Fibroblast of lung (primary cell): ENCODE measurements around the gene SETX. TPM values are rescaled to one million over a fixed set of nuclear protein-coding genes. Genes with fewer than 3 reads are reported as not detected.

Experiments
- DNase-seq, 2 donors: peaks; one replicate each; pipeline versions ENCODE4 v3.0.0 to v3.0.0-alpha.2; 2010; ENCODE audit warnings: low read depth in 2 of 2
- H2AFZ ChIP-seq: 2 replicates; pipeline ENCODE4 v1.5.1; 2012; ENCODE audit warnings: low read length, control low read depth, inconsistent platforms
- H3K27ac ChIP-seq: 2 replicates; pipeline ENCODE4 v1.5.1; 2011; ENCODE audit warnings: low read length, control low read depth; ENCODE audit not compliant: insufficient read depth
- H3K27me3 ChIP-seq: 2 replicates; pipeline ENCODE4 v1.5.1; 2011; ENCODE audit warnings: mild to moderate bottlenecking, low read length; ENCODE audit not compliant: control insufficient read depth, insufficient read depth
- H3K36me3 ChIP-seq: 2 replicates; pipeline ENCODE4 v1.5.1; 2011; ENCODE audit warnings: low read length; ENCODE audit not compliant: control insufficient read depth, insufficient read depth
- H3K4me1 ChIP-seq: 2 replicates; pipeline ENCODE4 v1.5.1; 2011; ENCODE audit warnings: low read length; ENCODE audit not compliant: control insufficient read depth, insufficient read depth; ENCODE audit errors: extremely low read depth
- H3K4me2 ChIP-seq: 2 replicates; pipeline ENCODE4 v1.5.1; 2011; ENCODE audit warnings: low read length, control low read depth; ENCODE audit not compliant: insufficient read depth; ENCODE audit errors: extremely low read depth
- H3K4me3 ChIP-seq, 4 experiments: fragments of 200-600 bp in 1 of 4; sonication (generic) in 1 of 4; replicated peaks in 1 of 4; 2 replicates each; pipeline ENCODE4 v1.5.1; 2011 to 2016; ENCODE audit warnings: low read length in 4 of 4, low read depth in 3 of 4, mild to moderate bottlenecking in 3 of 4, control low read depth in 2 of 4, inconsistent platforms in 1 of 4, mixed read lengths in 1 of 4; ENCODE audit not compliant: insufficient read depth in 1 of 4; ENCODE audit errors: control extremely low read depth in 1 of 4
- H3K79me2 ChIP-seq: 2 replicates; pipeline ENCODE4 v1.5.1; 2012; ENCODE audit warnings: mild to moderate bottlenecking, low read length, inconsistent platforms; ENCODE audit not compliant: control insufficient read depth, insufficient read depth
- H3K9ac ChIP-seq: 2 replicates; pipeline ENCODE4 v1.5.1; 2011; ENCODE audit warnings: mild to moderate bottlenecking, low read length, control low read depth; ENCODE audit not compliant: insufficient read depth
- H3K9me3 ChIP-seq: 2 replicates; pipeline ENCODE4 v1.5.1; 2012; ENCODE audit warnings: low read depth, low read length; ENCODE audit not compliant: control insufficient read depth, insufficient read depth
- H4K20me1 ChIP-seq: 2 replicates; pipeline ENCODE4 v1.5.1; 2011; ENCODE audit warnings: low read length; ENCODE audit not compliant: control insufficient read depth, insufficient read depth; ENCODE audit errors: extremely low read depth
- EZH2 ChIP-seq: IDR thresholded peaks from 2 replicates; pipeline ENCODE4 v1.5.1; 2012; ENCODE audit warnings: low read length, control low read depth, mild to moderate bottlenecking; ENCODE audit errors: missing control alignments
- polyA plus RNA-seq, 2 donors: library from polyadenylated mRNA; depleted of rRNA in 1 of 2; stranded (reverse) in 1 of 2; unstranded in 1 of 2; fragments of >200 nt; gene quantifications; 2 replicates each; pipeline ENCODE4 v1.2.1, GENCODE V29; 2011 to 2012; ENCODE audit warnings: missing spikeins in 1 of 2
- total RNA-seq: library from RNA; depleted of rRNA; stranded (reverse); fragments of >200 nt; gene quantifications from 2 replicates; pipeline ENCODE4 v1.2.1, GENCODE V29; 2014
- TF ChIP-seq, protein P1 (sequence below), 2 donors: IDR thresholded peaks in 1 of 2; conservative IDR thresholded peaks in 1 of 2; 1 replicate in 1 of 2; 2 replicates in 1 of 2; pipeline ENCODE4 v1.5.1; 2011 to 2012; ENCODE audit warnings: low read length in 2 of 2, control low read depth in 1 of 2, inconsistent platforms in 1 of 2, low read depth in 1 of 2, mild to moderate bottlenecking in 1 of 2

The SETX gene
- total and polyA plus RNA-seq, 2 donors (not counting 1 experiment from before 2014, with no cell fraction given): 31.5 to 78.3 TPM

GRCh38 chr9:132235125-132235524 is 119.7 kb downstream of the SETX start:
- Histone ChIP-seq H3K36me3 (no peaks in the 10 kb centered on the region), H4K20me1 (no peaks in the 10 kb centered on the region), H3K4me1 (no peaks in the 10 kb centered on the region), H3K27me3 (peaks cover 29% of the 10 kb centered on the region), H3K4me3 (no peak overlapping the region), H3K9ac (no peak overlapping the region), H3K79me2 (no peaks in the 10 kb centered on the region), H3K9me3 (no peaks in the 10 kb centered on the region), H2AFZ (no peak overlapping the region), H3K4me2 (no peak overlapping the region), H3K27ac (no peak overlapping the region)
- no peak for DNase-seq
- no peak for TF ChIP-seq EZH2
- TF ChIP-seq, protein P1, sequence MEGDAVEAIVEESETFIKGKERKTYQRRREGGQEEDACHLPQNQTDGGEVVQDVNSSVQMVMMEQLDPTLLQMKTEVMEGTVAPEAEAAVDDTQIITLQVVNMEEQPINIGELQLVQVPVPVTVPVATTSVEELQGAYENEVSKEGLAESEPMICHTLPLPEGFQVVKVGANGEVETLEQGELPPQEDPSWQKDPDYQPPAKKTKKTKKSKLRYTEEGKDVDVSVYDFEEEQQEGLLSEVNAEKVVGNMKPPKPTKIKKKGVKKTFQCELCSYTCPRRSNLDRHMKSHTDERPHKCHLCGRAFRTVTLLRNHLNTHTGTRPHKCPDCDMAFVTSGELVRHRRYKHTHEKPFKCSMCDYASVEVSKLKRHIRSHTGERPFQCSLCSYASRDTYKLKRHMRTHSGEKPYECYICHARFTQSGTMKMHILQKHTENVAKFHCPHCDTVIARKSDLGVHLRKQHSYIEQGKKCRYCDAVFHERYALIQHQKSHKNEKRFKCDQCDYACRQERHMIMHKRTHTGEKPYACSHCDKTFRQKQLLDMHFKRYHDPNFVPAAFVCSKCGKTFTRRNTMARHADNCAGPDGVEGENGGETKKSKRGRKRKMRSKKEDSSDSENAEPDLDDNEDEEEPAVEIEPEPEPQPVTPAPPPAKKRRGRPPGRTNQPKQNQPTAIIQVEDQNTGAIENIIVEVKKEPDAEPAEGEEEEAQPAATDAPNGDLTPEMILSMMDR (conservative IDR thresholded peaks at IDR 0.05 in 1 of 2, IDR thresholded peaks at IDR 0.05 in 1 of 2; ENCODE audit: low read depth in 1 of 2, low read length in 2 of 2): no peak

GRCh38 chr9:132234535-132234934 is 120.3 kb downstream of the SETX start:
- no peak overlapping the region for H3K27ac ChIP-seq
- H4K20me1 ChIP-seq: no peaks in the 10 kb centered on the region
- TF ChIP-seq, protein P1 (conservative IDR thresholded peaks at IDR 0.05 in 1 of 2, IDR thresholded peaks at IDR 0.05 in 1 of 2; ENCODE audit: low read depth in 1 of 2, low read length in 2 of 2): no peak
- no peak for TF ChIP-seq EZH2
- DNase-seq: no peak
- no peaks in the 10 kb centered on the region for H3K36me3 ChIP-seq
- no peak overlapping the region for H3K9ac ChIP-seq
- no peaks in the 10 kb centered on the region for H3K4me1 ChIP-seq
- no peaks in the 10 kb centered on the region for H3K79me2 ChIP-seq
- no peak overlapping the region for H2AFZ ChIP-seq
- peaks cover 30% of the 10 kb centered on the region for H3K27me3 ChIP-seq
- H3K4me3 ChIP-seq: no peak overlapping the region
- no peak overlapping the region for H3K4me2 ChIP-seq
- no peaks in the 10 kb centered on the region for H3K9me3 ChIP-seq

- no peak for TF ChIP-seq EZH2
- H3K4me1 ChIP-seq: no peaks in the 10 kb centered on the region
- no peak overlapping the region for H3K4me3 ChIP-seq
- no peak overlapping the region for H3K4me2 ChIP-seq
- no peak overlapping the region for H3K9ac ChIP-seq
- no peaks in the 10 kb centered on the region for H4K20me1 ChIP-seq
- H3K27me3 ChIP-seq: peaks cover 20% of the 10 kb centered on the region
- no peak overlapping the region for H3K27ac ChIP-seq
- no peak overlapping the region for H2AFZ ChIP-seq
- no peak for DNase-seq
- H3K9me3 ChIP-seq: no peaks in the 10 kb centered on the region
- H3K79me2 ChIP-seq: no peaks in the 10 kb centered on the region
- H3K36me3 ChIP-seq: no peaks in the 10 kb centered on the region
Observed at GRCh38 chr9:132233138-132233537, 121.6 kb downstream of the SETX start.
